BLaER1 treated with 17β-estradiol and CSF1 and Interleukin-3, amounts not matched to agents 10 nM and 100 nM (cell line): ENCODE results near the gene RING1.

Experiments
- H3K27ac ChIP-seq, 11 experiments: shearing (Covaris generic); formaldehyde crosslinking; 2 replicates each; pipeline ENCODE4 v1.8.1; 2022
- H3K27me3 ChIP-seq, 11 experiments: shearing (Covaris generic); formaldehyde crosslinking; 2 replicates each; pipeline ENCODE4 v1.8.1; 2022
- H3K36me3 ChIP-seq, 11 experiments: shearing (Covaris generic); formaldehyde crosslinking; 2 replicates each; pipeline ENCODE4 v1.8.1; 2022
- H3K4me1 ChIP-seq, 10 experiments: shearing (Covaris generic); formaldehyde crosslinking; 2 replicates each; pipeline ENCODE4 v1.8.1; 2022
- H3K4me2 ChIP-seq, 11 experiments: shearing (Covaris generic); formaldehyde crosslinking; 2 replicates each; pipeline ENCODE4 v1.8.1; 2022
- H3K4me3 ChIP-seq, 10 experiments: shearing (Covaris generic); formaldehyde crosslinking; 2 replicates each; pipeline ENCODE4 v1.8.1; 2022
- H3K9ac ChIP-seq, 11 experiments: shearing (Covaris generic); formaldehyde crosslinking; 2 replicates each; pipeline ENCODE4 v1.8.1; 2022
- H3K9me3 ChIP-seq, 11 experiments: shearing (Covaris generic); formaldehyde crosslinking; replicated peaks in 1 of 11; 2 replicates each; pipeline ENCODE4 v1.8.1; 2022
- H4K20me1 ChIP-seq, 11 experiments: shearing (Covaris generic); formaldehyde crosslinking; 2 replicates each; pipeline ENCODE4 v1.8.1; 2022
- Cebpa-rat ChIP-seq, 11 experiments: shearing (Covaris generic); IDR thresholded peaks; 2 replicates each; pipeline ENCODE4 v1.8.1; 2022

The RING1 gene

DNA sequence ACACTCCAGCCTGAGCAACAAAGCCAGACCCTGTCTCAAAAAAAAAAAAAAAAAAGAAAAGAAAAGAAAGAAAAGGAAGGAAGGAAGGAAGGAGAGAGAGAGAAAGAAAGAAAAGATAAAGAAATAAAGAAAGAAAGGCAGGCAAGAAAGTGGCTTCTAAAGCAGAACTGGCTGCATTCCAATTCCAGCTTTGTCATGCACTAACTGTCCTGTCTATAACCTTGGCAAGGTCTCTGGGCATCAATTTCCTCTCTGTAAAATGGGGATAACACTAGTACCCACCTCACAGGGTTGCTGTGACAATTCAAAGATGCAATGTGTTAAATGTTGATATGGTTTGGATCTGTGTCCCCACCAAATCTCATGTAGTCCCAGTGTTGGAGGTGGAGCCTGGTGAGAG is 28.0 kb downstream of the RING1 start:
- peaks cover 1 to 41% (median 32%) of the 10 kb centered on the region in 10 experiments; a peak in 17 of 20 replicates for H3K4me1 ChIP-seq
- H3K4me3 ChIP-seq: no peak overlapping the region
- H4K20me1 ChIP-seq: no peaks in the 10 kb centered on the region
- H3K27me3 ChIP-seq: no peaks in the 10 kb centered on the region
- peak overlapping the region in 8 of 11 experiments; percentile 22 to 78 (median 67); a peak in 15 of 22 replicates for H3K4me2 ChIP-seq
- no peak for TF ChIP-seq Cebpa-rat (IDR thresholded peaks at IDR 0.05)
- H3K27ac ChIP-seq: no peak overlapping the region
- no peaks in the 10 kb centered on the region for H3K9me3 ChIP-seq
- no peak overlapping the region for H3K9ac ChIP-seq
- no peaks in the 10 kb centered on the region for H3K36me3 ChIP-seq

DNA sequence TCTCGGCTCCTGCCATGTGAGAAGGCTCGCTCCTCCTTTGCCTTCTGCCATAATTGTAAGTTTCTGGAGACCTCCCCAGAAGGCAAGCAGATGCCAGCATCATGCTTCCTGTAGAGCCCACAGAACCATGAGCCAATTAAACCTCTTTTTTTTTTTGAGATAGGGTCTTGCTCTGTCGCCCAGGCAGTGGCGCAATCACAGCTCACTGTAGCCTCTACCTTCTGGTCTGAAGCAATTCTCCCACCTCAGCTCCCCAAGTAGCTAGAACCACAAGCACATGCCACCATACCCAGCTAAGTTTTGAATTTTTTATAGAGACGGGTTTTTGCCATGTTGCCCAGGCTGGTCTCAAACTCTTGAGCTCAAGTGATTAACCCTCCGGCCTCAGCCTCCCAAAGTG is 28.6 kb downstream of the RING1 start:
- Histone ChIP-seq H3K36me3 (no peaks in the 10 kb centered on the region), H3K27me3 (no peaks in the 10 kb centered on the region)
- peak in 4 of 11 experiments; percentile 55 to 74 (median 61); a peak in 7 of 22 replicates for TF ChIP-seq Cebpa-rat (IDR thresholded peaks at IDR 0.05)

DNA sequence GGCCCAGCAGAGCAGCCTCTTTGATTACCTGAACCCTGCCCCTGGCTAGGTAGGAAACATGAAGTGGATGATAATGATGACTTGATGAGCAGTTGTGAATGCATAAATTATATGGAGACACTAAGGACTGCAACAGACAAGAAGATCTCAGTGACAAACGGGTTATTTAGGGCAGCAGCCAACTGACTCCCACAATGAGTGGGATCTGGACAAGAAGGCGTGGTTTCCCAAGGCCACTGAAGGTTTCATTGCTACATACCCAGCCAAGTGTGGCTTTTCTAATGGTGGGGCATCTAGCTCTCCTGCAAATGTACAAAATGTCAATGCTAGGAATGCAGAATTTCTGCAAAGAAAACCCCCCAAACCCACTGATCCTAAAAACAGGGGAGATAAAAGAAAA is 29.4 kb downstream of the RING1 start:
- peak overlapping the region in 7 of 11 experiments; percentile 12 to 78 (median 36); a peak in 6 of 22 replicates for H3K4me2 ChIP-seq
- TF ChIP-seq Cebpa-rat (IDR thresholded peaks at IDR 0.05): no peak
- H3K9me3 ChIP-seq: no peaks in the 10 kb centered on the region
- H4K20me1 ChIP-seq: no peaks in the 10 kb centered on the region
- no peak overlapping the region for H3K4me3 ChIP-seq
- no peaks in the 10 kb centered on the region for H3K36me3 ChIP-seq
- H3K9ac ChIP-seq: no peak overlapping the region
- no peaks in the 10 kb centered on the region for H3K27me3 ChIP-seq
- H3K27ac ChIP-seq: no peak overlapping the region
- peaks cover 8 to 41% (median 32%) of the 10 kb centered on the region in 10 experiments; a peak in 17 of 20 replicates for H3K4me1 ChIP-seq

More for the DNA sequence above, 28.6 kb downstream of the RING1 start:
- no peak overlapping the region for H3K4me3 ChIP-seq
- no peaks in the 10 kb centered on the region for H4K20me1 ChIP-seq
- no peak overlapping the region for H3K9ac ChIP-seq
- H3K4me1 ChIP-seq: peaks cover 7 to 41% (median 32%) of the 10 kb centered on the region in 10 experiments; a peak in 17 of 20 replicates
- H3K27ac ChIP-seq: no peak overlapping the region
- H3K4me2 ChIP-seq: peak overlapping the region in 8 of 11 experiments; percentile 22 to 78 (median 67); a peak in 15 of 22 replicates
- H3K9me3 ChIP-seq: no peaks in the 10 kb centered on the region

GRCh38 chr6:33241968-33242367 is 33.7 kb downstream of the RING1 start:
- H3K4me3 ChIP-seq: no peak overlapping the region
- no peak overlapping the region; a peak in 1 of 22 replicates for H3K4me2 ChIP-seq
- H3K9ac ChIP-seq: no peak overlapping the region
- TF ChIP-seq Cebpa-rat (IDR thresholded peaks at IDR 0.05): no peak
- no peaks in the 10 kb centered on the region for H3K36me3 ChIP-seq
- H3K4me1 ChIP-seq: peaks cover 4 to 11% (median 8%) of the 10 kb centered on the region in 10 experiments; a peak in 13 of 20 replicates
- H4K20me1 ChIP-seq: no peaks in the 10 kb centered on the region
- H3K27me3 ChIP-seq: no peaks in the 10 kb centered on the region
- H3K9me3 ChIP-seq: no peaks in the 10 kb centered on the region
- no peak overlapping the region for H3K27ac ChIP-seq

DNA sequence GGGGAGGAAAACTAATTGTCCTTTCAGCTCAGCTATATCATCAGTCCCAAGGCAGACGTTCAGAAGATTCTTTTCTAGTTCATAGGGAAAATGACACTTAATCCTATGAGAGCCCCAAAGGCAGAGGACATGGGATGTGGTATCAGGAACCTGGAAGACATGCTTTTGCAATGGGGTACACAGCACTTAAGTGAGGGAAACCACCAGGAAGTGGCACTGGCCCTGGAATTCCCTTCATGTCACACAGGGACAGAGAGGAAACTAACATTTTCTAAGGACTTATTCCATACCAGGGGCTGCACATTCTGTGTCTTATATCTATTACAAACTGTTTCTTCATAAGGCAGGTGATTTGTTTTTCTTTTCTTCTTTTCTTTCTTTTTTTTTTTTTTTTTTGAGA is 35.2 kb downstream of the RING1 start:
- TF ChIP-seq Cebpa-rat (IDR thresholded peaks at IDR 0.05): no peak
- Histone ChIP-seq H3K9ac (no peak overlapping the region), H3K27me3 (no peaks in the 10 kb centered on the region), H3K27ac (no peak overlapping the region), H4K20me1 (no peaks in the 10 kb centered on the region), H3K4me1 (peaks cover under 1 to 11% (median 5%) of the 10 kb centered on the region in 10 experiments; a peak in 13 of 20 replicates), H3K4me3 (no peak overlapping the region), H3K36me3 (no peaks in the 10 kb centered on the region), H3K4me2 (no peak overlapping the region), H3K9me3 (no peaks in the 10 kb centered on the region)

DNA sequence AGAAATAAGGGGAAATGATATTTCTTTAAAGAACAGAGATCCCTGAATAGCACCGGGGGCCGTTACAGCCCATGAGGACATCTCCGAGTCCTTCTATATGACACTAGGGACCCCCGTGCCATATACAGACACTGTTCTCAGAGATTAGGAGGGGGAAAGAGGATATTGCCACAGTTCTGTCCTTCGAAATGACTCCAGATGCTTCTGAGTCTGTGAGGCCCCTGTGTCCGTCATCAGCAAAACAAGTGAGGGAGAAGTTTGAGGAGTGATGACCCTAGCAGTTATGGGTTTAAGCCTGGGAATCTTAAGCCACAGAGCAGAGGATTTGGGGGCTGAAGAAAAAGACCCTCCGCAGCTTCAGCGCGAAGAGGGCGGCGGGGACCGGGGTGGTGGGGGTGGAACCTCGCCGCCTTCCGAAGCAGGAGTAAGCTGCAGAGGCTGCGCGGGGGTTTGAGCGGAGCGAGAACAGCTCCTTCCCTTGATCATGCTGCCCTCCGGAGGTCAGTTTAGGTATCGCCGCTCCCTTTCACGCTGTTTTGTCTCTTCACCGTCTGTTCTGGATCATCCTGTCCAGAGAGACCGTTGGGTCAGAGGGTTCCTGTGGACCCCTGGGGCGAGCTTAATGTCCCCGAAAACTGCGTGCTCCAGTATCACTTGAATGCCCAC is 39.8 kb downstream of the RING1 start:
- Histone ChIP-seq H3K36me3 (peaks cover 0 to 30% (median 15%) of the 10 kb centered on the region in 11 experiments; a peak in 16 of 22 replicates), H3K4me1 (peaks cover 20 to 45% (median 32%) of the 10 kb centered on the region in 10 experiments), H3K27ac (peak overlapping the region; percentile 84 to 96 (median 91)), H3K9ac (peak overlapping the region; percentile 77 to 92 (median 87)), H4K20me1 (no peaks in the 10 kb centered on the region), H3K4me3 (peak overlapping the region; percentile 47 to 75 (median 68)), H3K9me3 (no peaks in the 10 kb centered on the region), H3K27me3 (no peaks in the 10 kb centered on the region), H3K4me2 (peak overlapping the region; percentile 96 to 100 (median 99))
- TF ChIP-seq Cebpa-rat (IDR thresholded peaks at IDR 0.05): no peak

DNA sequence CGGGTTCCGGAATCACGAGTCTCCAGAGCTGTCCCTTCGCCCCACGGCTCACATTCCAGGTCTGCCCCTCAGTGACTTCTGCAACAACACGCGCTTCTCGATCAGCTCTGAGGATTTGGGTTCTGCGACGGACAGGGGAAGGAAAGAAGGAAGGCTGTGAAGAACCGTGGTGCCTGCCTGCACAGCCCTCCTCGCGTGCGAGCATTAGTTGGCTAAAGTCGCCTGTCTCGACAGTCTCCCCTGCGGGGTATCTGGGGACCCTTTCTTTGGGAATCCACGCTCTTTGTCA is 40.3 kb downstream of the RING1 start:
- H3K27me3 ChIP-seq: no peaks in the 10 kb centered on the region
- peaks cover 0 to 34% (median 16%) of the 10 kb centered on the region in 11 experiments; a peak in 16 of 22 replicates for H3K36me3 ChIP-seq
- H3K4me2 ChIP-seq: peak overlapping the region; percentile 96 to 100 (median 99)
- no peaks in the 10 kb centered on the region for H4K20me1 ChIP-seq
- peak overlapping the region; percentile 84 to 96 (median 91) for H3K27ac ChIP-seq
- H3K4me1 ChIP-seq: peaks cover 20 to 50% (median 32%) of the 10 kb centered on the region in 10 experiments
- H3K9me3 ChIP-seq: no peaks in the 10 kb centered on the region
- no peak for TF ChIP-seq Cebpa-rat (IDR thresholded peaks at IDR 0.05)
- H3K4me3 ChIP-seq: peak overlapping the region; percentile 47 to 75 (median 68)
- peak overlapping the region; percentile 77 to 92 (median 87) for H3K9ac ChIP-seq

GRCh38 chr6:33248932-33249731 is 40.8 kb downstream of the RING1 start:
- Histone ChIP-seq H3K9me3 (no peaks in the 10 kb centered on the region), H3K27ac (peak overlapping the region; percentile 84 to 96 (median 91)), H3K4me1 (peaks cover 20 to 52% (median 32%) of the 10 kb centered on the region in 10 experiments), H3K4me3 (peak overlapping the region; percentile 58 to 76 (median 68)), H3K36me3 (peaks cover 0 to 39% (median 17%) of the 10 kb centered on the region in 11 experiments; a peak in 16 of 22 replicates), H3K27me3 (no peaks in the 10 kb centered on the region), H3K9ac (peak overlapping the region; percentile 86 to 92 (median 90)), H3K4me2 (peak overlapping the region; percentile 99 to 100 (median 99)), H4K20me1 (no peaks in the 10 kb centered on the region)
- TF ChIP-seq Cebpa-rat (IDR thresholded peaks at IDR 0.05): no peak
